MM.1S (cell line): ENCODE data around the gene TANC1.

Experiments used
- DNase-seq: peaks from one replicate; pipeline ENCODE4 v3.0.0-alpha.2; 2015
- H2AFZ ChIP-seq: fragments of 300-600 bp; sonication (generic); 2 replicates; pipeline ENCODE4 v1.6.0; 2016; ENCODE audit warnings: antibody characterized with exemption, low read length
- H3F3A ChIP-seq: fragments of 300-600 bp; sonication (generic); 2 replicates; pipeline ENCODE4 v1.6.1; 2016; ENCODE audit warnings: mild to moderate bottlenecking, antibody characterized with exemption, low read length, moderate library complexity, mixed read lengths; ENCODE audit not compliant: insufficient read depth
- H3K27ac ChIP-seq: fragments of 300-600 bp; sonication (generic); 2 replicates; pipeline ENCODE4 v1.5.1; 2016; ENCODE audit warnings: mild to moderate bottlenecking, low read length
- H3K27me3 ChIP-seq: fragments of 300-600 bp; sonication (generic); replicated peaks from 2 replicates; pipeline ENCODE4 v1.6.0; 2016; ENCODE audit warnings: low read length; ENCODE audit not compliant: insufficient read depth
- H3K36me3 ChIP-seq: fragments of 300-600 bp; sonication (generic); replicated peaks from 2 replicates; pipeline ENCODE4 v1.6.1; 2016; ENCODE audit warnings: mild to moderate bottlenecking, low read length, mixed read lengths; ENCODE audit not compliant: insufficient read depth
- H3K4me1 ChIP-seq: fragments of 300-600 bp; sonication (generic); 2 replicates; pipeline ENCODE4 v1.6.1; 2016; ENCODE audit warnings: low read length, mixed read lengths
- H3K4me2 ChIP-seq: fragments of 300-600 bp; sonication (generic); 2 replicates; pipeline ENCODE4 v1.6.0; 2016; ENCODE audit warnings: low read depth, low read length
- H3K4me3 ChIP-seq: fragments of 300-600 bp; sonication (generic); 2 replicates; pipeline ENCODE4 v1.5.1; 2016; ENCODE audit warnings: low read length, mixed read lengths
- H3K79me2 ChIP-seq: fragments of 300-600 bp; sonication (generic); 2 replicates; pipeline ENCODE4 v1.6.1; 2016; ENCODE audit warnings: mixed run types, low read length, mixed read lengths
- H3K9ac ChIP-seq: fragments of 300-600 bp; sonication (generic); 2 replicates; pipeline ENCODE4 v1.6.1; 2016; ENCODE audit warnings: low read length, mixed read lengths
- H3K9me2 ChIP-seq: fragments of 300-600 bp; sonication (generic); replicated peaks from 2 replicates; pipeline ENCODE4 v1.6.1; 2016; ENCODE audit warnings: mild to moderate bottlenecking, low read length, mixed read lengths; ENCODE audit not compliant: insufficient read depth
- H3K9me3 ChIP-seq: fragments of 300-600 bp; sonication (generic); replicated peaks from 2 replicates; pipeline ENCODE4 v1.6.1; 2016; ENCODE audit warnings: mild to moderate bottlenecking, low read length, mixed read lengths; ENCODE audit not compliant: insufficient read depth
- H4K20me1 ChIP-seq: fragments of 300-600 bp; sonication (generic); 2 replicates; pipeline ENCODE4 v1.6.1; 2016; ENCODE audit warnings: mild to moderate bottlenecking, low read length, moderate library complexity, mixed read lengths; ENCODE audit not compliant: insufficient read depth
- CTCF ChIP-seq: fragments of 300-600 bp; sonication (generic); IDR thresholded peaks from 2 replicates; pipeline ENCODE4 v1.5.1; 2016; ENCODE audit warnings: antibody characterized with exemption, low read length, mixed read lengths
- EZH2 ChIP-seq: fragments of 300-600 bp; sonication (generic); optimal IDR thresholded peaks from 2 replicates; pipeline ENCODE3; 2017; ENCODE audit warnings: low read depth, mild to moderate bottlenecking, antibody characterized with exemption, low read length, mixed read lengths
- EZH2phosphoT487 ChIP-seq: fragments of 300-600 bp; sonication (generic); IDR thresholded peaks from 2 replicates; pipeline ENCODE4 v1.6.1; 2018; ENCODE audit warnings: antibody characterized with exemption, low read length

Gene TANC1

GRCh38 chr2:158932131-158932645, 36.3 kb upstream of the TANC1 start:
- no peak for DNase-seq
- no peak overlapping the region for H2AFZ ChIP-seq
- H3F3A ChIP-seq: no peaks in the 10 kb centered on the region
- no peaks in the 10 kb centered on the region for H3K4me1 ChIP-seq
- H3K36me3 ChIP-seq: no peaks in the 10 kb centered on the region
- H4K20me1 ChIP-seq: no peaks in the 10 kb centered on the region
- no peak overlapping the region for H3K4me2 ChIP-seq
- H3K9me2 ChIP-seq: no peaks in the 10 kb centered on the region
- H3K9me3 ChIP-seq: no peaks in the 10 kb centered on the region
- no peaks in the 10 kb centered on the region for H3K79me2 ChIP-seq
- H3K27me3 ChIP-seq: no peaks in the 10 kb centered on the region
- no peak overlapping the region for H3K9ac ChIP-seq
- TF ChIP-seq CTCF (no peak), EZH2phosphoT487 (no peak)
- no peak overlapping the region for H3K27ac ChIP-seq
- no peak overlapping the region for H3K4me3 ChIP-seq

- Histone ChIP-seq H3K27me3 (no peaks in the 10 kb centered on the region), H3K4me2 (no peak overlapping the region), H3K27ac (no peak overlapping the region), H3K9me3 (no peaks in the 10 kb centered on the region), H3K9ac (no peak overlapping the region), H3K9me2 (no peaks in the 10 kb centered on the region), H4K20me1 (no peaks in the 10 kb centered on the region), H3F3A (no peaks in the 10 kb centered on the region), H3K36me3 (no peaks in the 10 kb centered on the region), H3K4me3 (no peak overlapping the region), H2AFZ (no peak overlapping the region), H3K79me2 (no peaks in the 10 kb centered on the region), H3K4me1 (no peaks in the 10 kb centered on the region)
- DNase-seq: no peak
- TF ChIP-seq CTCF: no peak
- TF ChIP-seq EZH2: no peak
- TF ChIP-seq EZH2phosphoT487: no peak
Observed at GRCh38 chr2:158934170-158934569, 34.3 kb upstream of the TANC1 start.

GRCh38 chr2:158935617-158936016, 32.8 kb upstream of the TANC1 start:
- TF ChIP-seq EZH2phosphoT487 (no peak), CTCF (no peak), EZH2 (no peak)
- Histone ChIP-seq H3F3A (no peaks in the 10 kb centered on the region), H3K9me3 (no peaks in the 10 kb centered on the region), H4K20me1 (no peaks in the 10 kb centered on the region), H3K27me3 (no peaks in the 10 kb centered on the region), H3K4me3 (no peak overlapping the region), H3K27ac (no peak overlapping the region), H2AFZ (no peak overlapping the region), H3K9me2 (no peaks in the 10 kb centered on the region), H3K4me2 (no peak overlapping the region), H3K36me3 (no peaks in the 10 kb centered on the region), H3K9ac (no peak overlapping the region), H3K79me2 (no peaks in the 10 kb centered on the region), H3K4me1 (no peaks in the 10 kb centered on the region)
- DNase-seq: no peak

- Histone ChIP-seq H3K4me1 (no peaks in the 10 kb centered on the region), H3F3A (no peaks in the 10 kb centered on the region), H3K27me3 (no peaks in the 10 kb centered on the region), H3K9me2 (no peaks in the 10 kb centered on the region), H3K27ac (no peak overlapping the region), H3K4me2 (no peak overlapping the region), H3K9ac (no peak overlapping the region), H3K4me3 (no peak overlapping the region), H3K9me3 (no peaks in the 10 kb centered on the region), H3K36me3 (no peaks in the 10 kb centered on the region), H2AFZ (no peak overlapping the region), H4K20me1 (no peaks in the 10 kb centered on the region), H3K79me2 (no peaks in the 10 kb centered on the region)
- no peak for DNase-seq
- TF ChIP-seq CTCF: no peak
- no peak for TF ChIP-seq EZH2
- no peak for TF ChIP-seq EZH2phosphoT487
Observed at GRCh38 chr2:158936978-158937377, 31.5 kb upstream of the TANC1 start.
